K562 (cell line): Measurements from ENCODE around the gene VWF. TPM values are rescaled to one million over a fixed set of nuclear protein-coding genes. Genes with fewer than 3 reads are reported as not detected.
"Not testable (repeated sequence)": the region's sequence is repeated elsewhere in the genome, so short reads cannot be mapped to it uniquely, and the experiment has no call there.

Experiments
- ATAC-seq: fragments of 200-7000 bp; cut with Tn5 transposase; 3 replicates; pipeline ENCODE4 v1.9.1; 2020; ENCODE audit warnings: moderate library complexity
- BruUV-seq: library from RNA; stranded (reverse); fragments of 400-500 nt; replicated peaks from 2 replicates; lab custom pipeline; 2021; lab: Mats Ljungman, UMichigan
- CTCF ChIA-PET: fragments of 300-600 bp; formaldehyde crosslinking; extraction: SDS; loops from one replicate; lab custom pipeline; 2021; ENCODE audit warnings: low intra/inter-chr PET ratio; lab: Yijun Ruan, JAX
- POLR2A ChIA-PET: fragments of 300-600, 350-650 bp; sonication (Branson Sonifier 250); formaldehyde crosslinking; extraction: SDS; loops from one replicate; lab custom pipeline; 2021; ENCODE audit warnings: antibody characterized with exemption, inconsistent platforms; lab: Yijun Ruan, JAX
- DNase-seq, 4 experiments: peaks; one replicate each; pipeline versions ENCODE4 v3.0.0 to v3.0.0-alpha.2; 2011 to 2018; ENCODE audit warnings: low spot score in 3 of 4, mixed read lengths in 3 of 4; ENCODE audit errors: extremely low read depth in 1 of 4
- FAIRE-seq: peaks from 2 replicates; lab custom pipeline; 2011; peaks lifted over from hg19 to GRCh38; lab: Jason Lieb, UNC
- H2AFZ ChIP-seq: 2 replicates; pipeline ENCODE4 v1.6.0; 2011; ENCODE audit warnings: low read depth, low read length, control low read depth, inconsistent platforms
- H3K27ac ChIP-seq: fragments of 200-600 bp; 3 replicates; pipeline ENCODE4 v1.8.0; 2011; ENCODE audit warnings: low read depth, mild to moderate bottlenecking, control low read depth, inconsistent platforms, low read length, moderate library complexity, mixed read lengths; ENCODE audit errors: extremely low read depth
- H3K27me3 ChIP-seq, 2 experiments: fragments of 300-600 bp in 1 of 2; 2 replicates in 1 of 2; 3 replicates in 1 of 2; pipeline versions ENCODE4 v1.6.0 to v1.8.0; 2011; ENCODE audit warnings: inconsistent platforms in 2 of 2, low read length in 2 of 2, mild to moderate bottlenecking in 1 of 2, mixed read lengths in 1 of 2, moderate library complexity in 1 of 2; ENCODE audit not compliant: control insufficient read depth in 2 of 2, insufficient read depth in 2 of 2
- H3K36me3 ChIP-seq: fragments of 300-600 bp; 3 replicates; pipeline ENCODE4 v1.8.0; 2011; ENCODE audit warnings: mild to moderate bottlenecking, low read length, inconsistent platforms; ENCODE audit not compliant: control insufficient read depth, insufficient read depth
- H3K4me1 ChIP-seq, 2 experiments: fragments of 200-600 bp in 1 of 2; replicated peaks in 1 of 2; 2 replicates in 1 of 2; 3 replicates in 1 of 2; pipeline versions ENCODE4 v1.5.1 to v1.8.0; 2011; ENCODE audit warnings: inconsistent platforms in 2 of 2, low read length in 2 of 2, mild to moderate bottlenecking in 1 of 2, mixed read lengths in 1 of 2, moderate library complexity in 1 of 2; ENCODE audit not compliant: control insufficient read depth in 2 of 2, insufficient read depth in 2 of 2
- H3K4me2 ChIP-seq: 2 replicates; pipeline ENCODE4 v1.6.1; 2011; ENCODE audit warnings: low read length, control low read depth, inconsistent platforms, mixed read lengths; ENCODE audit not compliant: insufficient read depth
- H3K4me3 ChIP-seq: fragments of 200-600 bp; sonication (generic), shearing (Covaris generic); 2 replicates; pipeline ENCODE4 v1.5.1; 2016; ENCODE audit warnings: control low read depth, inconsistent platforms
- H3K79me2 ChIP-seq: fragments of 200-600 bp; 3 replicates; pipeline ENCODE4 v1.8.0; 2011; ENCODE audit warnings: low read length, inconsistent platforms; ENCODE audit not compliant: control insufficient read depth, insufficient read depth
- H3K9ac ChIP-seq, 2 experiments: 2 replicates each; pipeline versions ENCODE4 v1.6.0 to v1.6.1; 2011; ENCODE audit warnings: low read depth in 2 of 2, low read length in 2 of 2, control low read depth in 1 of 2, inconsistent platforms in 1 of 2, mild to moderate bottlenecking in 1 of 2, mixed read lengths in 1 of 2; ENCODE audit not compliant: insufficient read depth in 1 of 2
- H3K9me1 ChIP-seq: one replicate; pipeline ENCODE4 v1.6.0; 2011; ENCODE audit warnings: inconsistent platforms, mild to moderate bottlenecking, low read length, moderate library complexity; ENCODE audit not compliant: control insufficient read depth, insufficient read depth
- H3K9me3 ChIP-seq: replicated peaks from 2 replicates; pipeline ENCODE4 v1.5.1; 2011; ENCODE audit warnings: low read depth, low read length, inconsistent platforms; ENCODE audit not compliant: control insufficient read depth, insufficient read depth
- H4K20me1 ChIP-seq: replicated peaks from 2 replicates; pipeline ENCODE4 v1.6.1; 2011; ENCODE audit warnings: low read length, inconsistent platforms, mixed read lengths; ENCODE audit not compliant: control insufficient read depth, insufficient read depth
- CREB3L1 ChIP-seq: fragments of 450-650 bp; IDR thresholded peaks from 2 replicates; pipeline ENCODE4 v1.6.1; 2014; ENCODE audit warnings: low read depth, mild to moderate bottlenecking, moderate library complexity, borderline replicate concordance
- HDAC3 ChIP-seq: fragments of 450-650 bp; IDR thresholded peaks from 2 replicates; pipeline ENCODE4 v1.6.1; 2018; ENCODE audit warnings: borderline replicate concordance, mild to moderate bottlenecking, moderate library complexity; ENCODE audit not compliant: partially characterized antibody
- KLF6 ChIP-seq: fragments of 250-450 bp; sonication (Bioruptor Pico); IDR thresholded peaks from 2 replicates; pipeline ENCODE4 v1.4.0; 2020; ENCODE audit warnings: mild to moderate bottlenecking, moderate library complexity, borderline replicate concordance
- PURB ChIP-seq: sonication (generic); formaldehyde crosslinking; IDR thresholded peaks from 2 replicates; pipeline ENCODE4 v1.9.0; 2021; ENCODE audit warnings: low read depth, mild to moderate bottlenecking, missing genetic modification reagents
- ZBTB26 ChIP-seq: fragments of 450-650 bp; formaldehyde crosslinking; IDR thresholded peaks from 2 replicates; pipeline ENCODE4 v1.4.0; 2022; ENCODE audit warnings: missing genetic modification characterization
- WGBS: fragments of 100-300 bp; shearing (Covaris generic); methylation state at CpG from one replicate; pipeline ENCODE4 v1.1.6; 2016; ENCODE audit warnings: low coverage, mixed read lengths; ENCODE audit not compliant: insufficient coverage; ENCODE audit errors: missing lambda C conversion rate; 5-methylcytosine and 5-hydroxymethylcytosine counted together
- in situ Hi-C: fragments of 300-500 bp; cut with MboI; formaldehyde crosslinking; loops from 4 replicates; pipeline ENCODE4 v1.15.0; 2018; ENCODE audit warnings: inconsistent platforms, mixed read lengths
- intact Hi-C: fragments of 100-400 bp; cut with micrococcal nuclease; formaldehyde crosslinking; loops from 2 replicates; pipeline ENCODE4 v1.14.2; 2022
- polyA plus RNA-seq, 8 experiments: library from polyadenylated mRNA; depleted of rRNA in 4 of 8; stranded (reverse) in 5 of 8; unstranded in 3 of 8; fragments of >200 nt; fragmentation: Nextera tagmentation in 2 of 8; fragmentation: Illumina TruSeq in 1 of 8; extraction: Ambion mirVana in 2 of 8; extraction: Trizol in 1 of 8; gene quantifications; 2 replicates each; pipeline versions ENCODE4 v1.2.1 to v1.2.3, GENCODE V29; 2011 to 2014; ENCODE audit warnings: inconsistent platforms in 1 of 8, missing spikeins in 1 of 8
- total RNA-seq, 7 experiments: library from RNA; depleted of rRNA in 6 of 7; stranded (reverse); fragments of >200 nt in 6 of 7; fragmentation: Illumina TruSeq in 2 of 7; extraction: Trizol in 2 of 7; gene quantifications; 2 replicates each; pipeline versions ENCODE4 v1.2.1 to v1.2.3, GENCODE V29; 2011 to 2021; ENCODE audit warnings: low replicate concordance in 1 of 7

Gene VWF
- total and polyA plus RNA-seq, 9 of the 15 experiments (the other 6 are each of a cell fraction or from before 2014, with no cell fraction given), result 0.53 TPM; not detected in 8

GRCh38 chr12:6026998-6027397 lies 97.5 kb downstream of the VWF start:
- BruUV-seq, result no TSS peak
- H3K36me3 ChIP-seq, result no peaks in the 10 kb centered on the region
- TF ChIP-seq KLF6 (CRISPR knock-in tag) (no peak), CREB3L1 (no peak), ZBTB26 (no peak), PURB (no peak), HDAC3 (no peak)
- TF ChIP-seq, all 486 proteins: peak for 0
- Histone ChIP-seq H2AFZ (no peak overlapping the region), H3K4me3 (no peak overlapping the region), H3K4me1 (no peaks in the 10 kb centered on the region; a peak in 1 of 5 replicates), H3K9ac (no peak overlapping the region), H3K9me1 (no peaks in the 10 kb centered on the region), H4K20me1 (no peaks in the 10 kb centered on the region), H3K27me3 (no peaks in the 10 kb centered on the region), H3K9me3 (no peaks in the 10 kb centered on the region), H3K79me2 (no peaks in the 10 kb centered on the region), H3K4me2 (no peak overlapping the region), H3K27ac (no peak overlapping the region)
- ChIA-PET POLR2A (no interaction called here), CTCF (no interaction called here)
- FAIRE-seq (no peak), DNase-seq (no peak), ATAC-seq (no peak)
- intact Hi-C loops, result no loop called here
- WGBS, result 2% methylated on average over 6 of the region's 6 CpGs
- in situ Hi-C loops, result no loop called here

GRCh38 chr12:6025703-6026298 lies 98.7 kb downstream of the VWF start:
- H3K27me3 ChIP-seq, H4K20me1 ChIP-seq, H3K9ac ChIP-seq, in situ Hi-C loops, DNase-seq, H3K4me3 ChIP-seq, H3K27ac ChIP-seq, POLR2A ChIA-PET, H3K9me3 ChIP-seq, H3K4me2 ChIP-seq, H3K36me3 ChIP-seq, H3K9me1 ChIP-seq, H3K79me2 ChIP-seq, intact Hi-C loops, CTCF ChIA-PET, BruUV-seq, H3K4me1 ChIP-seq, H2AFZ ChIP-seq, ATAC-seq: not testable (repeated sequence)
- 0% methylated on average over 5 of the region's 9 CpGs for WGBS
- peak; percentile 60 for FAIRE-seq

GRCh38 chr12:6024066-6024465 lies 100.4 kb downstream of the VWF start:
- H4K20me1 ChIP-seq, in situ Hi-C loops, H3K27ac ChIP-seq, H2AFZ ChIP-seq, H3K4me1 ChIP-seq, intact Hi-C loops, DNase-seq, ATAC-seq, POLR2A ChIA-PET, H3K4me3 ChIP-seq, H3K9ac ChIP-seq, CTCF ChIA-PET, H3K9me3 ChIP-seq, H3K4me2 ChIP-seq, H3K27me3 ChIP-seq, H3K9me1 ChIP-seq, H3K36me3 ChIP-seq, H3K79me2 ChIP-seq, BruUV-seq: not testable (repeated sequence)
- FAIRE-seq, result peak; percentile 52
- 0% methylated on average over 1 of the region's 2 CpGs for WGBS
